ENCODE measurements around the gene ZNF79. TPM values are rescaled to one million over a fixed set of nuclear protein-coding genes. Genes with fewer than 3 reads are reported as not detected.

ZNF79 gene
- total RNA-seq, 1 donor: 12.5 TPM

DNA sequence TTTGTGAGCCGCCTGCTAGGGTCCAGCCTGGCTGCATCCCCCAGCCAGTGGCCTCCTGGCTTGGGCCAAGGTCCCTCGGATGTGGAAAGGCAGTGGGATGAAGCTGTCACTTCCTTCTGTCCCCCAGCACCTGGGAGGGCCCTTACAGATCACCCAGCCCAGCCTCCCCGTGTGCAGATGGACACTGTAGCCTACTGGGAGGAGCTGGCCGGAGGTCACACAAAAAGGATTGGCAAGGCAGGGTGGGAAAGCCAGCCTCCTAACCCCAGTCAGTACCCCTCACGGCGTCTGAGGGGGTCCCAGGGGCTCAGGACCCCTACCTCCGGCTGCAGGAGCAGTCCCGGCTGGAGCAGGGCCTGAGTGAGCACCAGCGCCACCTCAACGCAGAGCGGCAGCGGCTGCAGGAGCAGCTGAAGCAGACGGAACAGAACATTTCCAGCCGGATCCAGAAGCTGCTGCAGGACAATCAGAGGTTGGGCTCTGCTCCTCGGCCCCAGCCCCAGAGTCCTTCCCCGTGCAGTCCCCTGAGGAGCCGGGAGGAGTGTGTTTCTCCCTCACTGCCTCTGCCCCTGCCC is 55.4 kb downstream of the ZNF79 start:
- no peak overlapping the region for H3K4me3 ChIP-seq (ENCODE audit: low read depth, low read length)
- TF ChIP-seq, protein P1, sequence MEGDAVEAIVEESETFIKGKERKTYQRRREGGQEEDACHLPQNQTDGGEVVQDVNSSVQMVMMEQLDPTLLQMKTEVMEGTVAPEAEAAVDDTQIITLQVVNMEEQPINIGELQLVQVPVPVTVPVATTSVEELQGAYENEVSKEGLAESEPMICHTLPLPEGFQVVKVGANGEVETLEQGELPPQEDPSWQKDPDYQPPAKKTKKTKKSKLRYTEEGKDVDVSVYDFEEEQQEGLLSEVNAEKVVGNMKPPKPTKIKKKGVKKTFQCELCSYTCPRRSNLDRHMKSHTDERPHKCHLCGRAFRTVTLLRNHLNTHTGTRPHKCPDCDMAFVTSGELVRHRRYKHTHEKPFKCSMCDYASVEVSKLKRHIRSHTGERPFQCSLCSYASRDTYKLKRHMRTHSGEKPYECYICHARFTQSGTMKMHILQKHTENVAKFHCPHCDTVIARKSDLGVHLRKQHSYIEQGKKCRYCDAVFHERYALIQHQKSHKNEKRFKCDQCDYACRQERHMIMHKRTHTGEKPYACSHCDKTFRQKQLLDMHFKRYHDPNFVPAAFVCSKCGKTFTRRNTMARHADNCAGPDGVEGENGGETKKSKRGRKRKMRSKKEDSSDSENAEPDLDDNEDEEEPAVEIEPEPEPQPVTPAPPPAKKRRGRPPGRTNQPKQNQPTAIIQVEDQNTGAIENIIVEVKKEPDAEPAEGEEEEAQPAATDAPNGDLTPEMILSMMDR (IDR thresholded peaks at IDR 0.05; ENCODE audit: insufficient read depth, low read depth, low read length): no peak
- no peak for DNase-seq (ENCODE audit: low read depth)

DNA sequence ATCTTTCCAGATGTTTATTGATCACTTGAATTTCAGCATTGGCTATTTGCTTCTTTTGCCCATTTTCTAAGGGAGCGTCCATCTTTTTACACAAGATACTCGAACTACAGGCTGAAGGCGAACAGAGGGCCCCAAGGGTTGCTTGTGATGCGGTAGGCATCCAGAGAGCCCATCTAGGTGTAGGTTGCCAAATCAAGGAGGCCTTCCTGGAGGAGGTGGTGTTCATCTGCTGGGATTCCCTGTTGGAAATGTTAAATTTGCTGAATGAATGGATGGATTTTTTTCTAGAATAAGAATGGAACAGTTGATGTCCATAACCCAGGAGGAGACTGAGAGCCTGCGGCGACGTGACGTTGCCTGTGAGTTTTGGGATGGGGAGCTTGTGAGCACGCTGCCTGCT is 58.5 kb downstream of the ZNF79 start:
- no peak overlapping the region for H3K4me3 ChIP-seq (ENCODE audit: low read depth, low read length)
- TF ChIP-seq, protein P1 (IDR thresholded peaks at IDR 0.05; ENCODE audit: insufficient read depth, low read depth, low read length): no peak
- DNase-seq (ENCODE audit: low read depth): no peak

DNA sequence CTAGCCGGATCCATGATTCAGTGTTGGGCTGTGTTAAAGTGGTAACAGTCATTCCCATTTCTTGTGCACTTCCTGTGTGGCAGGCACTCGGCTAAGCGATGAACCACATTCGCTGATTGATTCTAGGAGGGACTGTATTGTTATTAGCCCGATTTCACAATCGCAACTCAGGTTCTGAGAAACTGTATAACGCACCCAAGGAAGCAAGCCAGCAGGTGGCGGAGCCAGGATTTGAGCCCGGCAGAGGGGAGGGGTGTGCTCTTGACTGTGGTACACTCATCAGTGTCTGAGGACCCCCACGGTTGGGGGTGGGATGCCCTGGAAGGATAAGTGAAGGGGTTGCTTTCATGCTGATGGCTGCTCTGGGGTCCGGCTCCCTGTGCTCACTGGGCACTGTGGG is 61.8 kb downstream of the ZNF79 start:
- no peak for DNase-seq (ENCODE audit: low read depth)
- H3K4me3 ChIP-seq (ENCODE audit: low read depth, low read length): no peak overlapping the region
- TF ChIP-seq, protein P1 (IDR thresholded peaks at IDR 0.05; ENCODE audit: insufficient read depth, low read depth, low read length): no peak

DNA sequence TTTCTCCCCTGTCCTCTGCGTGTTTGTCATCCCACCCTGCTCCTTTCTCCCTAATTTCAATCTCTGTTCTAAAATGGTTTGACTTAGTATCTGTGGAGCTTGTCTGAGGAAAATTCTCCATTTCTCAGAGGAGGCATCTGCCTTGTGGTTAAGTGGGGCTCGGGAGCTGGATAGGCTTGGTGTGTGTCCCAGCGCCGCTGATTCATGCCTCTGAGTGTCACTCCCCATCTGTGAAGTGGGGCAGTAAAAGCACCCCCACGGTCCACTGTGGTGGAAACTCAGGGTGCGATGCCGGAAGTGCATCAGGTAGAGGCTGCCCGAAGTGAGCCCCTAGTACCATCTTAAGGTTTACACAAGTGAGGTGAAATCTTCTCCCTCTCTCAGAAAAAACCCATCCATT is 64.8 kb downstream of the ZNF79 start:
- no peak overlapping the region for H3K4me3 ChIP-seq (ENCODE audit: low read depth, low read length)
- DNase-seq (ENCODE audit: low read depth): no peak
- TF ChIP-seq, protein P1 (IDR thresholded peaks at IDR 0.05; ENCODE audit: insufficient read depth, low read depth, low read length): no peak

DNA sequence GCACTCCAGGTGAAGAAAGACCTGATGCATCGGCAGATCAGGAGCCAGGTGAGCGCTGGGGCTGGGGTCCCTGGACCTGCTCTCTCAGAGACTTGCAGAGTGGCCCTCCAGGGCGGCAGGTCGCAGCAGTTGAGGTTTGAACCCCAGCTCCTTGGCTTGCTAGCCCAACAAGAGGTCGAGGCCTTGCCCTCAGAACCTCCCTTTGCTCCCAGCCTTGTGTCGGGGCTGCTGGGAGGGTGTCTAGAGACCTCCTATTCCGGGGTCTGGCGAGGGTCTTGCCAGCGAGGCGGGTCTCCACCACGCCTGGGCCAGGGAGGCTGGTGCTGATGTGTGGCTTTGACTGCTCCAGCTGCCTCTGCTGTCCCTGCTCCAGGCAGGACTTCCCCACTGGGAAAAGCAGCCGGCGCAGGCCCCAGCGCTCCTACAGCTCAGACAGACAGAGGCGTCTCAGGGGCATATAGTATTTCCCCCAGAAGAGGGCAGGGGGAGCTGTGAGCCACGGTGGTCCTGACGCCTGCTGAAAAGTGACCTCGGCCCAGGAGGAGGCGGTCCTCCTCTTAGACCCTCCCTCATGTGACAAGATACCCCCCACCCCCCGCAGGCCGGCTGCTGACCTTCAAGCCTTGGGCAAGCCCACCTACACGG is 65.4 kb downstream of the ZNF79 start:
- no peak overlapping the region for H3K4me3 ChIP-seq (ENCODE audit: low read depth, low read length)
- DNase-seq (ENCODE audit: low read depth): no peak
- TF ChIP-seq, protein P1 (IDR thresholded peaks at IDR 0.05; ENCODE audit: insufficient read depth, low read depth, low read length): no peak

DNA sequence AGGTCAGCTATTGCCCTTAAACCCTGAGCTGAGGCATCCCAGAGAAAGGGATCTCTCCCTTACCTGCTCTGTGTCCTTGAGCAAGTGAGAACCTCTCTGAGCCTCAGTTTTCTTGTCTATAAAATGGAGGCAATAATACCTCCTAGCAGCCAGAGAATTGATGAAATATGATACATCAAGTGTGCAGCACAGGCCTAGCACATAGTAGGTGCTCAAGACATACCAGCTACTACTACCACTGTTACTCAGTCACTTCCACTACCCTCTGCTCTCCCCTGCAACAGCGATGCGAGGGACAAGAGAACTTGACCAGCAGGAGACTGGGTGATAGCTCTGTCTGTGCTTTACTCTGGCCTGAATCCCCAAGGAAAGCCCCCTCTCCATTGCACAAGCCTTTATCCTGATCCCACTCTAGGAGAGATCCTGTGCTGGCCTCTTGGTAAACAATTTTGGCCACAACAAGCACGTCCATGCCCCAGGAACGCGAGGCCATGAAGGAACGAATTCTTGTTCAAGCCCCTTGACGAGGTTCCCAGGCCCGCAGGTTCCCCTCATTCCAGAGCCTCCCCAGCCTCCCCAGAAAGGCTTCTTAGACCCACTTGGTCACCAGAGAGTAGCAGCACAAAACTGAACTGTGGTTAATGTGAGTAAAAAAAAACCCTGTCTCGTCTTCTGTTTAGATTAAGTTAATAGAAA is 66.5 kb downstream of the ZNF79 start:
- H3K4me3 ChIP-seq (ENCODE audit: low read depth, low read length): no peak overlapping the region
- TF ChIP-seq, protein P1 (IDR thresholded peaks at IDR 0.05; ENCODE audit: insufficient read depth, low read depth, low read length): no peak

More for the DNA sequence above, 66.5 kb downstream of the ZNF79 start:
- DNase-seq (ENCODE audit: low read depth): no peak

Measured in fibroblast of villous mesenchyme (primary cell).